Transverse colon (tissue), 4 donors: ENCODE results near the gene SMIM10. TPM values are rescaled to one million over a fixed set of nuclear protein-coding genes. Genes with fewer than 3 reads are reported as not detected.
"Not testable (repeated sequence)": the region's sequence is repeated elsewhere in the genome, so short reads cannot be mapped to it uniquely, and the experiment has no call there.

ENCODE experiments used
- DNase-seq: peaks from one replicate; pipeline ENCODE4 v3.0.0-alpha.2; 2019
- H3K27ac ChIP-seq, 4 donors: fragments of 200-600 bp; sonication (generic); 2 replicates each; pipeline ENCODE4 v1.5.1; 2016 to 2018; ENCODE audit warnings: inconsistent platforms in 4 of 4
- H3K27me3 ChIP-seq: fragments of 200-600 bp; sonication (generic); 2 replicates; pipeline ENCODE4 v1.5.1; 2017; ENCODE audit warnings: inconsistent platforms
- H3K36me3 ChIP-seq, 4 donors: fragments of 200-600 bp; sonication (generic); 2 replicates each; pipeline ENCODE4 v1.5.1; 2017 to 2019; ENCODE audit warnings: inconsistent platforms in 4 of 4
- H3K4me1 ChIP-seq, 4 donors: fragments of 200-600 bp; sonication (generic); 2 replicates each; pipeline ENCODE4 v1.5.1; 2017 to 2020; ENCODE audit warnings: inconsistent platforms in 4 of 4
- H3K4me3 ChIP-seq, 4 donors: fragments of 200-600 bp; sonication (generic); 1 replicate in 1 of 4; 2 replicates in 3 of 4; pipeline versions ENCODE4 v1.5.1 to v1.6.1; 2017 to 2019; ENCODE audit warnings: inconsistent platforms in 4 of 4
- H3K9me3 ChIP-seq, 2 donors: fragments of 200-600 bp; sonication (generic); 2 replicates each; pipeline ENCODE4 v1.5.1; 2017 to 2019; ENCODE audit warnings: inconsistent platforms in 2 of 2
- WGBS, 2 donors: methylation state at CpG; one replicate each; pipeline ENCODE4 v1.1.5; 2018; ENCODE audit warnings: low coverage in 1 of 2; 5-methylcytosine and 5-hydroxymethylcytosine counted together
- in situ Hi-C, 4 donors: fragments of 200-750 bp; cut with MboI; loops; one replicate each; pipeline versions ENCODE4 v1.15.0 to v1.15.1; 2017; ENCODE audit warnings: low sequenced_read_pairs in 3 of 4, low pct_ligation_motif_present in 1 of 4, low pct_unique_long_range_greater_than_20kb in 1 of 4
- intact Hi-C: fragments of 100-400 bp; cut with DNase I; formaldehyde crosslinking; loops from one replicate; pipeline ENCODE4 v1.15.1; 2023; ENCODE audit warnings: low total_unique reads
- total RNA-seq, 4 donors: library from RNA; depleted of rRNA; stranded (reverse); fragments of >200 nt; gene quantifications; one replicate each; pipeline ENCODE4 v1.1.0, GENCODE V29; 2016

The SMIM10 gene
- total RNA-seq, 4 donors from 2014 or later: 1.8 to 1.9 TPM; not detected in 2

GRCh38 chrX:135041149-135042123 is 50.6 kb downstream of the SMIM10 start:
- in situ Hi-C loops: not testable (repeated sequence)

More at GRCh38 chrX:135041149-135042123, 50.6 kb downstream of the SMIM10 start:
- DNase-seq, H3K9me3 ChIP-seq, H3K36me3 ChIP-seq, H3K4me1 ChIP-seq, intact Hi-C loops, H3K4me3 ChIP-seq, H3K27ac ChIP-seq, H3K27me3 ChIP-seq: not testable (repeated sequence)
- WGBS, 2 donors: 76% methylated on average over 3 of the region's 3 CpGs; no CpG with 5 or more reads in 1 of the 2 donors

Other genes with a start within 250 kb of the SMIM10 start
- gene PABIR2, start 193.8 kb upstream of the SMIM10 start, total RNA-seq: 10 to 100 TPM in 3 of 4 donors, 1 to 10 TPM in 1; 3.4 to 23.3 (median 14.4) TPM
- gene MOSPD1, start 75.7 kb upstream of the SMIM10 start, total RNA-seq: 10 to 100 TPM in 1 of 4 donors, 1 to 10 TPM in 3; 2.6 to 18.3 (median 7.4) TPM
- gene RTL8B, start 31.6 kb downstream of the SMIM10 start, total RNA-seq: 1 to 10 TPM; 1.3 to 3.4 (median 2.6) TPM
- 100 to 1,000 TPM in 1 of 4 donors, 10 to 100 TPM in 3; 30.5 to 173 (median 46.0) TPM for gene RTL8C, start 41.4 kb downstream of the SMIM10 start, total RNA-seq
- 100 to 1,000 TPM in 1 of 4 donors, 10 to 100 TPM in 3; 26.8 to 118 (median 57.3) TPM for gene RTL8A, start 61.1 kb downstream of the SMIM10 start, total RNA-seq
- 1 to 10 TPM in 1 of 4 donors, under 1 TPM in 2, not detected in 1; 0.32 to 1.6 (median 0.40) TPM for gene SMIM10L2B, start 107.7 kb downstream of the SMIM10 start, total RNA-seq
- gene ETDB, start 129.5 kb downstream of the SMIM10 start, total RNA-seq: not detected
- not detected for gene CT55, start 180.4 kb downstream of the SMIM10 start, total RNA-seq